ENCODE measurements around the gene KAZN. TPM values are rescaled to one million over a fixed set of nuclear protein-coding genes. Genes with fewer than 3 reads are reported as not detected.

Gene KAZN
- total and polyA plus RNA-seq, 2 donors (not counting 1 experiment from before 2014, with no cell fraction given) = 3.4 to 5.0 TPM

- Histone ChIP-seq H4K20me1 (ENCODE audit: control insufficient read depth, extremely low read depth, insufficient read depth, low read length) (no peaks in the 10 kb centered on the region), H3K4me3 (replicated peaks in 1 of 4; ENCODE audit: control extremely low read depth in 1 of 4, insufficient read depth in 1 of 4, low read depth in 3 of 4, low read length in 4 of 4) (no peak overlapping the region), H3K9me3 (ENCODE audit: control insufficient read depth, insufficient read depth, low read depth, low read length) (no peaks in the 10 kb centered on the region), H3K4me2 (ENCODE audit: extremely low read depth, insufficient read depth, low read length) (no peak overlapping the region), H3K36me3 (ENCODE audit: control insufficient read depth, insufficient read depth, low read length) (no peaks in the 10 kb centered on the region), H3K79me2 (ENCODE audit: control insufficient read depth, insufficient read depth, low read length) (no peaks in the 10 kb centered on the region), H3K27ac (ENCODE audit: insufficient read depth, low read length) (no peak overlapping the region), H2AFZ (ENCODE audit: low read length) (no peak overlapping the region), H3K4me1 (ENCODE audit: control insufficient read depth, extremely low read depth, insufficient read depth, low read length) (no peaks in the 10 kb centered on the region), H3K9ac (ENCODE audit: insufficient read depth, low read length) (no peak overlapping the region), H3K27me3 (ENCODE audit: control insufficient read depth, insufficient read depth, low read length) (no peaks in the 10 kb centered on the region)
- DNase-seq (ENCODE audit: low read depth in 2 of 2) = no peak
- no peak for TF ChIP-seq EZH2 (IDR thresholded peaks at IDR 0.05; ENCODE audit: low read length, missing control alignments)
- TF ChIP-seq CTCF (conservative IDR thresholded peaks at IDR 0.05 in 1 of 2, IDR thresholded peaks at IDR 0.05 in 1 of 2; ENCODE audit: low read depth in 1 of 2, low read length in 2 of 2) = no peak
These were observed 201.5 kb downstream of the KAZN start for GRCh38 chr1:14800014-14800413.

- Histone ChIP-seq H3K27me3 (ENCODE audit: control insufficient read depth, insufficient read depth, low read length) (no peaks in the 10 kb centered on the region), H2AFZ (ENCODE audit: low read length) (no peak overlapping the region), H4K20me1 (ENCODE audit: control insufficient read depth, extremely low read depth, insufficient read depth, low read length) (no peaks in the 10 kb centered on the region), H3K27ac (ENCODE audit: insufficient read depth, low read length) (no peak overlapping the region), H3K9me3 (ENCODE audit: control insufficient read depth, insufficient read depth, low read depth, low read length) (no peaks in the 10 kb centered on the region), H3K9ac (ENCODE audit: insufficient read depth, low read length) (no peak overlapping the region), H3K4me2 (ENCODE audit: extremely low read depth, insufficient read depth, low read length) (no peak overlapping the region), H3K79me2 (ENCODE audit: control insufficient read depth, insufficient read depth, low read length) (no peaks in the 10 kb centered on the region), H3K4me3 (replicated peaks in 1 of 4; ENCODE audit: control extremely low read depth in 1 of 4, insufficient read depth in 1 of 4, low read depth in 3 of 4, low read length in 4 of 4) (no peak overlapping the region), H3K4me1 (ENCODE audit: control insufficient read depth, extremely low read depth, insufficient read depth, low read length) (no peaks in the 10 kb centered on the region), H3K36me3 (ENCODE audit: control insufficient read depth, insufficient read depth, low read length) (no peaks in the 10 kb centered on the region)
- DNase-seq (ENCODE audit: low read depth in 2 of 2) = no peak
- TF ChIP-seq CTCF (conservative IDR thresholded peaks at IDR 0.05 in 1 of 2, IDR thresholded peaks at IDR 0.05 in 1 of 2; ENCODE audit: low read depth in 1 of 2, low read length in 2 of 2) (no peak), EZH2 (IDR thresholded peaks at IDR 0.05; ENCODE audit: low read length, missing control alignments) (no peak)
These were observed 202.1 kb downstream of the KAZN start for GRCh38 chr1:14800500-14801076.

GRCh38 chr1:14803002-14803789, 204.7 kb downstream of the KAZN start:
- Histone ChIP-seq H3K4me2 (ENCODE audit: extremely low read depth, insufficient read depth, low read length) (no peak overlapping the region), H3K9me3 (ENCODE audit: control insufficient read depth, insufficient read depth, low read depth, low read length) (no peaks in the 10 kb centered on the region), H4K20me1 (ENCODE audit: control insufficient read depth, extremely low read depth, insufficient read depth, low read length) (no peaks in the 10 kb centered on the region), H3K36me3 (ENCODE audit: control insufficient read depth, insufficient read depth, low read length) (no peaks in the 10 kb centered on the region), H3K4me1 (ENCODE audit: control insufficient read depth, extremely low read depth, insufficient read depth, low read length) (no peaks in the 10 kb centered on the region), H3K4me3 (replicated peaks in 1 of 4; ENCODE audit: control extremely low read depth in 1 of 4, insufficient read depth in 1 of 4, low read depth in 3 of 4, low read length in 4 of 4) (no peak overlapping the region), H2AFZ (ENCODE audit: low read length) (no peak overlapping the region), H3K9ac (ENCODE audit: insufficient read depth, low read length) (no peak overlapping the region), H3K27me3 (ENCODE audit: control insufficient read depth, insufficient read depth, low read length) (no peaks in the 10 kb centered on the region), H3K79me2 (ENCODE audit: control insufficient read depth, insufficient read depth, low read length) (no peaks in the 10 kb centered on the region), H3K27ac (ENCODE audit: insufficient read depth, low read length) (no peak overlapping the region)
- no peak for DNase-seq (ENCODE audit: low read depth in 2 of 2)
- TF ChIP-seq EZH2 (IDR thresholded peaks at IDR 0.05; ENCODE audit: low read length, missing control alignments) (no peak), CTCF (conservative IDR thresholded peaks at IDR 0.05 in 1 of 2, IDR thresholded peaks at IDR 0.05 in 1 of 2; ENCODE audit: low read depth in 1 of 2, low read length in 2 of 2) (no peak)

Measured in fibroblast of lung (primary cell).